Progenitor cell of endocrine pancreas (in vitro differentiated cells): Measurements from ENCODE around the gene SUPT5H. TPM values are rescaled to one million over a fixed set of nuclear protein-coding genes. Genes with fewer than 3 reads are reported as not detected.
A peak's percentile ranks its signal among the peaks of the same experiment; 100 is the strongest.

Source experiments
- DNase-seq: peaks from one replicate; pipeline ENCODE4 v3.0.0; 2021; ENCODE audit warnings: low spot score; ENCODE audit not compliant: unreplicated experiment
- H3K27ac Mint-ChIP-seq: 2 replicates; pipeline ENCODE4 v1.8.0; 2021; ENCODE audit warnings: mild to moderate bottlenecking, moderate library complexity, mixed read lengths
- H3K27me3 Mint-ChIP-seq: 2 replicates; pipeline ENCODE4 v1.8.0; 2021; ENCODE audit warnings: mixed read lengths
- H3K36me3 Mint-ChIP-seq: 2 replicates; pipeline ENCODE4 v1.8.0; 2022; ENCODE audit warnings: mixed read lengths; ENCODE audit not compliant: insufficient read depth
- H3K4me1 Mint-ChIP-seq: 2 replicates; pipeline ENCODE4 v1.8.0; 2021; ENCODE audit warnings: low read depth, mixed read lengths
- H3K4me3 Mint-ChIP-seq: 2 replicates; pipeline ENCODE4 v1.8.0; 2021; ENCODE audit warnings: low read depth, mild to moderate bottlenecking, moderate library complexity, mixed read lengths
- H3K9me3 Mint-ChIP-seq: 2 replicates; pipeline ENCODE4 v1.8.0; 2021; ENCODE audit warnings: low read depth, mixed read lengths
- CTCF ChIP-seq: fragments of 200-600 bp; sonication (generic); IDR thresholded peaks from one replicate; pipeline ENCODE4 v1.5.0; 2021; ENCODE audit warnings: antibody characterized with exemption, mild to moderate bottlenecking; ENCODE audit not compliant: unreplicated experiment
- total RNA-seq: library from RNA; stranded (reverse); gene quantifications from 2 replicates; pipeline ENCODE4 v1.2.1, GENCODE V29; 2021

Gene SUPT5H
- total RNA-seq, 1 donor from 2014 or later: 171 TPM

- Mint-ChIP-seq H3K4me3 (no peak overlapping the region), H3K4me1 (peaks cover 4% of the 10 kb centered on the region), H3K27me3 (peaks cover 25% of the 10 kb centered on the region), H3K9me3 (no peaks in the 10 kb centered on the region), H3K36me3 (peaks cover 3% of the 10 kb centered on the region), H3K27ac (no peak overlapping the region)
- no peak for TF ChIP-seq CTCF
- no peak for DNase-seq
Measured at GRCh38 chr19:39512988-39513387, 67.6 kb downstream of the SUPT5H start.

GRCh38 chr19:39514840-39515550 is 69.6 kb downstream of the SUPT5H start, which contains the start of gene SELENOV:
TSS of gene SELENOV (plus strand) at chr19:39515139. CDS start at chr19:39515213, 74 bp downstream.
- Mint-ChIP-seq H3K27me3 (peaks cover 10% of the 10 kb centered on the region), H3K27ac (peak within 1 kb of the TSS; percentile 89), H3K36me3 (peaks cover 3% of the 10 kb centered on the region), H3K4me1 (peaks cover 6% of the 10 kb centered on the region), H3K9me3 (no peaks in the 10 kb centered on the region), H3K4me3 (peak within 1 kb of the TSS; percentile 84)
- peak; percentile 45 for TF ChIP-seq CTCF
- DNase-seq: peak; percentile 60

GRCh38 chr19:39515551-39516191 is 70.3 kb downstream of the SUPT5H start:
- TF ChIP-seq CTCF: no peak
- no peaks in the 10 kb centered on the region for H3K9me3 Mint-ChIP-seq
- peak; percentile 29 for DNase-seq

GRCh38 chr19:39516270-39516669 is 70.9 kb downstream of the SUPT5H start:
- TF ChIP-seq CTCF: no peak
- H3K27ac Mint-ChIP-seq: peak overlapping the region; percentile 5
- H3K36me3 Mint-ChIP-seq: peaks cover 3% of the 10 kb centered on the region
- H3K4me1 Mint-ChIP-seq: peaks cover 6% of the 10 kb centered on the region
- no peak for DNase-seq
- peaks cover 10% of the 10 kb centered on the region for H3K27me3 Mint-ChIP-seq
- no peaks in the 10 kb centered on the region for H3K9me3 Mint-ChIP-seq
- peak overlapping the region; percentile 84 for H3K4me3 Mint-ChIP-seq

More at GRCh38 chr19:39515551-39516191, 70.3 kb downstream of the SUPT5H start:
- H3K27ac Mint-ChIP-seq: peak overlapping the region; percentile 82
- peaks cover 6% of the 10 kb centered on the region for H3K4me1 Mint-ChIP-seq
- H3K36me3 Mint-ChIP-seq: peaks cover 3% of the 10 kb centered on the region
- peaks cover 10% of the 10 kb centered on the region for H3K27me3 Mint-ChIP-seq
- H3K4me3 Mint-ChIP-seq: peak overlapping the region; percentile 84

GRCh38 chr19:39517432-39517831 is 72.0 kb downstream of the SUPT5H start:
- no peak for TF ChIP-seq CTCF
- Mint-ChIP-seq H3K4me3 (peak overlapping the region; percentile 84), H3K4me1 (peaks cover 6% of the 10 kb centered on the region), H3K9me3 (no peaks in the 10 kb centered on the region), H3K27ac (no peak overlapping the region), H3K36me3 (peaks cover 3% of the 10 kb centered on the region), H3K27me3 (peaks cover 10% of the 10 kb centered on the region)
- DNase-seq: no peak
